Tibial nerve (tissue), 4 donors: ENCODE data around the gene SHANK3. TPM values are rescaled to one million over a fixed set of nuclear protein-coding genes. Genes with fewer than 3 reads are reported as not detected.

Experiments
- DNase-seq, 2 donors: peaks; one replicate each; pipeline ENCODE4 v3.0.0-alpha.2; 2019; ENCODE audit warnings: low spot score in 2 of 2
- H3K27ac ChIP-seq, 4 donors: fragments of 200-600 bp; sonication (generic) in 3 of 4; one replicate each; pipeline ENCODE4 v1.5.1; 2017 to 2019; ENCODE audit warnings: mild to moderate bottlenecking in 1 of 4
- H3K27me3 ChIP-seq, 2 donors: fragments of 200-600 bp; sonication (generic) in 1 of 2; one replicate each; pipeline versions ENCODE4 v1.5.1 to v1.6.0; 2017 to 2019
- H3K36me3 ChIP-seq, 3 donors: fragments of 200-600 bp; sonication (generic); one replicate each; pipeline ENCODE4 v1.5.1; 2018 to 2019
- H3K4me1 ChIP-seq, 4 donors: fragments of 200-600 bp; sonication (generic) in 3 of 4; one replicate each; pipeline ENCODE4 v1.5.1; 2017 to 2019
- H3K4me3 ChIP-seq, 4 donors: fragments of 200-600 bp; sonication (generic) in 3 of 4; one replicate each; pipeline ENCODE4 v1.5.1; 2017 to 2019; ENCODE audit warnings: mild to moderate bottlenecking in 1 of 4, moderate library complexity in 1 of 4
- H3K9me3 ChIP-seq, 4 donors: fragments of 200-600 bp; sonication (generic) in 3 of 4; one replicate each; pipeline ENCODE4 v1.5.1; 2017 to 2019
- CTCF ChIP-seq, 5 experiments: fragments of 200-600 bp in 3 of 5; fragments of 450-650 bp in 2 of 5; sonication (generic) in 3 of 5; IDR thresholded peaks; one replicate each; pipeline ENCODE4 v1.5.1; 2016 to 2019; ENCODE audit warnings: antibody characterized with exemption in 5 of 5, mild to moderate bottlenecking in 3 of 5, moderate library complexity in 2 of 5
- EP300 ChIP-seq, 2 donors: sonication (generic); formaldehyde crosslinking; IDR thresholded peaks; one replicate each; pipeline ENCODE4 v1.6.1; 2017; ENCODE audit warnings: antibody characterized with exemption in 2 of 2, mild to moderate bottlenecking in 1 of 2
- POLR2A ChIP-seq, 2 donors: fragments of 450-650 bp; IDR thresholded peaks; one replicate each; pipeline ENCODE4 v1.6.1; 2017; ENCODE audit warnings: antibody characterized with exemption in 2 of 2, mild to moderate bottlenecking in 2 of 2, moderate library complexity in 2 of 2
- WGBS, 2 donors: methylation state at CpG; one replicate each; pipeline ENCODE4 v1.1.5; 2018; 5-methylcytosine and 5-hydroxymethylcytosine counted together
- total RNA-seq, 4 donors: library from RNA; depleted of rRNA; stranded (reverse); fragments of >200 nt; gene quantifications; one replicate each; pipeline ENCODE4 v1.1.0, GENCODE V29; 2016

Gene SHANK3
- total RNA-seq, 4 donors from 2014 or later, result 10.3 to 29.4 (median 20.5) TPM

- 82 to 85% methylated on average over 32 to 41 of the region's 42 CpGs for WGBS, 2 donors
- Histone ChIP-seq H3K9me3 (no peaks in the 10 kb centered on the region), H3K36me3 (peaks cover 0 to 23% (median 0%) of the 10 kb centered on the region in 3 donors), H3K4me3 (peak overlapping the region; percentile 55 to 87 (median 74)), H3K27me3 (no peaks in the 10 kb centered on the region), H3K4me1 (peaks cover 0 to 26% (median 20%) of the 10 kb centered on the region in 4 donors), H3K27ac (peak overlapping the region; percentile 64 to 87 (median 78))
- DNase-seq, result no peak
- no peak for TF ChIP-seq POLR2A (IDR thresholded peaks at IDR 0.05)
- TF ChIP-seq EP300 (IDR thresholded peaks at IDR 0.05), result no peak
- no peak for TF ChIP-seq CTCF (IDR thresholded peaks at IDR 0.05)
Observed at GRCh38 chr22:50626850-50627641, 45.6 kb upstream of the SHANK3 start.

- peak within 1 kb of the TSS; percentile 55 to 87 (median 74) for H3K4me3 ChIP-seq
- peak within 1 kb of the TSS; percentile 64 to 87 (median 78) for H3K27ac ChIP-seq
- 0 to 3% methylated on average over 12 to 30 of the region's 88 CpGs for WGBS, 2 donors
- DNase-seq, result peak; percentile 47 to 61
- H3K36me3 ChIP-seq, result peaks cover 0 to 23% (median 0%) of the 10 kb centered on the region in 3 donors
- TF ChIP-seq CTCF (IDR thresholded peaks at IDR 0.05) (peak in 3 of 5 experiments; percentile 51 to 53 (median 51)), EP300 (IDR thresholded peaks at IDR 0.05) (peak in 1 of 2 donors; percentile 59), POLR2A (IDR thresholded peaks at IDR 0.05) (peak in 1 of 2 donors; percentile 47)
- H3K27me3 ChIP-seq, result no peaks in the 10 kb centered on the region
- peaks cover 0 to 23% (median 17%) of the 10 kb centered on the region in 4 donors for H3K4me1 ChIP-seq
- H3K9me3 ChIP-seq, result no peaks in the 10 kb centered on the region
Observed at GRCh38 chr22:50627642-50628542, 44.7 kb upstream of the SHANK3 start, which contains the start of gene ARSA. TSS of gene ARSA (minus strand) at chr22:50628152. CDS start at chr22:50627779, 373 bp downstream.

GRCh38 chr22:50628543-50629134 is 44.0 kb upstream of the SHANK3 start:
- no peak for DNase-seq
- Histone ChIP-seq H3K27me3 (no peaks in the 10 kb centered on the region), H3K36me3 (peaks cover 0 to 23% (median 0%) of the 10 kb centered on the region in 3 donors), H3K9me3 (no peaks in the 10 kb centered on the region), H3K27ac (peak overlapping the region in 3 of 4 donors; percentile 74 to 87 (median 74)), H3K4me1 (peaks cover 0 to 23% (median 17%) of the 10 kb centered on the region in 4 donors), H3K4me3 (peak overlapping the region; percentile 55 to 87 (median 74))
- TF ChIP-seq POLR2A (IDR thresholded peaks at IDR 0.05) (no peak), CTCF (IDR thresholded peaks at IDR 0.05) (no peak), EP300 (IDR thresholded peaks at IDR 0.05) (no peak)
- WGBS, 2 donors, result 31 to 35% methylated on average over 16 of the region's 16 CpGs

- 89 to 92% methylated on average over 5 of the region's 5 CpGs for WGBS, 2 donors
- H3K36me3 ChIP-seq, result peaks cover 0 to 10% (median 0%) of the 10 kb centered on the region in 3 donors
Observed at GRCh38 chr22:50630376-50630775, 42.2 kb upstream of the SHANK3 start.

More at GRCh38 chr22:50630376-50630775, 42.2 kb upstream of the SHANK3 start:
- Histone ChIP-seq H3K4me1 (peaks cover 0 to 23% (median 17%) of the 10 kb centered on the region in 4 donors), H3K4me3 (no peak overlapping the region), H3K27ac (no peak overlapping the region), H3K9me3 (no peaks in the 10 kb centered on the region), H3K27me3 (no peaks in the 10 kb centered on the region)
- TF ChIP-seq EP300 (IDR thresholded peaks at IDR 0.05), result no peak
- no peak for TF ChIP-seq POLR2A (IDR thresholded peaks at IDR 0.05)
- TF ChIP-seq CTCF (IDR thresholded peaks at IDR 0.05), result no peak
- no peak for DNase-seq
